KG1 (cell line): Measurements from ENCODE around the gene MLXIP.
"Not testable (repeated sequence)": the region's sequence is repeated elsewhere in the genome, so short reads cannot be mapped to it uniquely, and the experiment has no call there.

Source experiments
- DNase-seq: peaks from one replicate; lab custom pipeline; 2025; lab: John Stamatoyannopoulos, UW

Gene MLXIP

DNA sequence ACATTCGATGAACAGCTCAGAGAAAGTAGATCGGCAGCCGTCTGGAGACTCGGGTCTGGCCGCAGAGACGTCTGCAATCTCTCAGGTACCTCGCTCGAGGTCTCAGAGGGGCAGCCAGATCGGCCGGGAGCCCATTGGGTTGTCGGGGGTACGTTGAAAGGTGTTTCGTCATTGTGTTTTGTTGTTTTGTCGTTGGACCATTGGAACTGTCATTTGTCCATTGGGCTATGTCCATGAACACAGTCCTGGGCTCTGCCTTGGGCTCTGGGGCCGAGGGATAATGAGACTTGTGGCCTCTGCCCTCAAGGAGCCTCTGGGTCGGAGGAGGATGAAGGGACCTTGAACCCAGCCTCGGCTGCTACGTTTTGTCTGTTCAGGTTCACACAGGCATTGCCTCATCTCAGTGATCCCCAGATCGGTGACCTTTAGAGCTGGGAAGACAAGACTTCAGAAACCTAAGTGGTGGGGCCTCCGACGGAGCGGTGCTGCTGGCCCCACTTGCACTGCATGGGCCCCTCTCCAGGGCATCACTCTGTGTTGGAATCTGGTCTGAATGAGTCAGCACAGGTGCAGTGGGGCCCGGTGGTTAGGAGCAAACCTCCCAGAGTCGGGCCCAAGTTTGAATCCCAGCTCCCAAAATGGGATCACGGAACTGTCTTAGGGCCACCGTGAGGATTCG, 23.6 kb upstream of the MLXIP start:
- DNase-seq: no peak

DNA sequence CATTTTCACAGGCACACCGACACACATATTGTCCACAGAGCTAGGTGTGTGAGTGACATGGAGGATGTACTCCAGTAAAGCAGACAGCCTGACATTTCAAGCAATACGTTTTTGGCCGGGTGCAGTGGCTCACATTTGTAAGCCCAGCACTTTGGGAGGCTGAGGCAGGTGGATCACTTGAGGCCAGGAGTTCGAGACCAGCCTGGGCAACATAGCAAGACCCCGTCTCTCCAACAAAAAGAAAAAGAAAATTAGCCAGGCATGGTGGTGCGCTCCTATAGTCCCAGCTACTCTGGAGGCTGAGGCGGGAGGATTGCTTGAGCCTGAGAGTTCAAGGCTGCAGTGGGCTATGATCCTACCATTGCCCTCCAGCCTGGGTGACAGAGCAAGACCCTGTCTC, 22.1 kb upstream of the MLXIP start:
- not testable (repeated sequence) for DNase-seq

DNA sequence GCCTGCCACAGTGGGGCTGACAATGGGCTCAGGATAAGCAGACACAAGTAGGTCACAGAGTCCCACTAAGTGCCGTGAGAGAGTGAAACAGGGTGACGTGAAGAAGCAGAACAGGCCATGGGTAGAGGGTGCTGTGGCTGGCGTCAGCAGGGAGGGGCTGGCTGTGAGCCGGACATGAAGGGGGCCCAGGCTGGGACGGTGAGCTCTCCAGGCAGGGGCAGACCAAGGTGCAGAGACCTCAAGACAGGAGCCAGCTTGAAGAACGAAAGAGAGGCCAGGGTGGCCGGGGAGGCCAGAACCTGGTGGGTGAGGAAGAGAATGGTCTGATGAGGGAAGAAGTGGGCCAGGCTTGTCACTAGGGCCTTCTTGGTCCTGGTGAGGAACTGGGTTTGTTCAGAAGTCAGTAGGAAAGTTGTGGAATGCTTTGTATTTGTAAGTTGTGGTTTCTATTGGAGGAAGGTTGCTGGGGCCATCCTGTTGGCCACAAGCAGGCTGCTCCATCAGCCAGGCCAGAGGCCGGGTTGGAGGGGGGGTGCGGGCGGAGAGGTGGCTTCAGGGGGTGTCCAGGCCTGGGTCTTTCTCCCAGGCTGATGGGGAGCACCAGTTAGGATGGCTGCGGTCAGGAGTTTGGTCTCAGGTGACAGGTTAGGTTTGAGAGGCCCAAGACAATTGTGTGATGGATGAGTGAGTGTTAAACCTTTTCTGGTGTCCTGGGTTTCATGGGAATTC, 21.4 kb upstream of the MLXIP start:
- no peak for DNase-seq

DNA sequence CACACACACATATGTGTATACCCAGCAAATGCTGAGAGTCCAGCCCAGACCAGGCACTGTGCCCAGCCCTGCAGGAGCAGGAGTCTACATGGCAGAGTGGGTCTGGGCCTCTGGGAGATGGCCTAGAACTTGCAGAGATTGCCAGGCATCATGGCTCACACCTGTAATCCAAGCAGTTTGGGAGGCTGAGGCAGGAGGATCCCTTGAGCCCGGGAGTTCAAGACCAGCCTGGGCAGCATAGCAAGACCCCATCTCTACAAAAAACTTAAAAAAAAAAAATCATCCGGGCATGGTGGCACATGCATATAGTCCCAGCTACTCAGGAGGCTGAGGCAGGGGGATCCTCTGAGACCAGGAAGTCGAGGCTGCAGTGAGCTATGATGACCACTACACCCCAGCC, 20.8 kb upstream of the MLXIP start:
- no peak for DNase-seq

DNA sequence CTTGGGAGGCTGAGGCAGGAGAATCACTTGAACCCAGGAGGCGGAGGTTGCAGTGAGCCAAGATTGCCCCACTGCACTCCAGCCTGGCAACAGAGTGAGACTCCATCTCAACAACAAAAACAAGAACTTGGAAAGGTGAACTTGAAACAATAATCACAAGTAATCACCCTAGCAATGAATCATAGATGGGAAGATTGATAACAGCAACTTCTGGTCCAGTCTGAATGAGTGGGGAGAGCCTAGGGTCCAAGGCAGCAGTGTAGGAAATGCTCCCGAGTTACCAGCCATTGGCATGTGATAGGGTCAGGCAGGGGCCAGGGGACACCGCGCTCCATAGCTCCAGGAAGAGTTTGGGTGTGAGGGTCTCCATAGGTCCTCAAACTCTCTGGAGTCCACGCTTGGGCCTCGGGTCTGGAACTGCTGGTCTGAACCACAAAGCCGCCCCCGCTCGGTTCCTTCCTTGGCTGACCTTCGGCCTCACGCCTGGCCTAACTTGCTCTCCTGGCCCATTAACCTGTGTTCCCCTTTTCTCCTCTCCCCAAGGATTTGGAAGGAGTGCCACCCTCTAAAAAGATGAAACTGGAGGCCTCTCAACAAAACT, 19.9 kb upstream of the MLXIP start:
- DNase-seq: no peak

DNA sequence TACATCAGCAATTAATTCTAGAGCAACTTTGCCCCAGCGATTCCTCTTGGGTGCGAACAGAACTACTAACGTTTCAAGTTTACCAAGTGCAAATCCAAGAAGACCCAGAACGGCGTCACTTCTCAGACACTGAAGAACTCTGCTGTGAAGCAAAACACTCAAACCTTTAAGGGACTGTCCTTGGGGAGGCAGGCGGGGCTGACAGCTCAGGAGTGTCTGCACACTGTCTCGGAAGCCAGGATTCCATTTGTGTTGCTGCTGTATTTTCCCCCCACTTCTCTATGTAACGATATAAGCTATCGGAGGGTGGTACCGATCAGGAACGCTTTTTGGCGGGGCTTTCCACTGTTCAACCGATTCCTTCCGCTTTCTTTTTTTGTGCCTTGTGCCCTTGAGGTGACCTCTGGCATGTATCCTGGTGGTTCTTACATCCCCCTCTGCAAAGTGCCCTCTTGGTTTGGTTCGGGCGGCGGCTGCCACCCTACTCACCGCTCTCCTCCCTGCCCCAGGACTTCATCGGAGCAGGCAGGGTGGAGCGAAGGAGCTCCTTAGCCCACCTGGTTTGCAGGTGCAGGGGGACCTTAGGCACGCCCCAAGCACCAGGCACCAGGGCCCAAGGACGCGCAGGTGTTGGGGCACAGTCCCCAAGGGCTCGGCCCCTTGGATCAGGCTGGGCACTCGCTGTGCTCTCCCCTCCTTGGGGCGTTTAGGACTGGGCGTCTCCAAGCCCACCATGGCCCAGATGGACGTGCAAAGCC, 19.2 kb upstream of the MLXIP start:
- DNase-seq: no peak

DNA sequence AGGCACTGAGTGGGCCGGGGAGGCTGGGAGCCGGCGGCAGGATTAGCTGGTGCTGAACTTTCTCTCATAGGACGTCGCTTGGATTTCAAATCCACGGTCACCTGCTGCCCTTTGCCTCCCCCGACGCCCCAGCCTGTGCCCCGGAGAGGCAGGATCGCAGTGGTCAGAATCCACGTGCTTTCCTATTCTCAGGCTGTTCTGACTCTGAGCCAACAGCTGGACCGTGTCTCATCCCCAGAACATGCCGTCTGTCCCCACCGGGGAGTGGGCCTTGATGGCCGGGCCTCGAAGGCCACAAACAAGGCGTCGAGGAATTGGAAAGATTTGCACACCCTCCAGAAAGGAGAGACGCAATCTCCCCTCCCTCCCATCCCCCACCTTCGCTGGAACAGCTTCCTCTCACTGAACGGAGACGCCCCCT, 18.5 kb upstream of the MLXIP start:
- DNase-seq: no peak

DNA sequence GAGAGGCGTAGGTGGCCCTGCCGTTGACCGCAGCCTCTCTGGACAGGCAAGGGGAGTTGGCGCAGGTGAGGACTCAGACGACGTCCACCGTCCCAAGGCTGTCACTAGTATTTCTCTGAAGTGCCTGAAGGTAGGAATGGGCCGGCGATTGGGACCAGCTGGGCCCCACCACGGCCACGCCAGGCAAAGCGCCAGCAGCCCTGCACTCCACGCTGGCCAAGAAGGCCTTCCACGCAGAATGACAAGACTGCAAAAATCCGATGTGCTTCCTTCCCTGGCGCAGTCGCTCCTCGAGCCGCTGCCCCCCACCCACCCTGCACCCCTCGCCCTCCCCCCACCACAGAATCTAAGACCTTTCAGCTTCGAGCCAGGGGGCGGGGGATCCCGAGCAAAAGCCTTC, 17.3 kb upstream of the MLXIP start:
- DNase-seq: no peak

DNA sequence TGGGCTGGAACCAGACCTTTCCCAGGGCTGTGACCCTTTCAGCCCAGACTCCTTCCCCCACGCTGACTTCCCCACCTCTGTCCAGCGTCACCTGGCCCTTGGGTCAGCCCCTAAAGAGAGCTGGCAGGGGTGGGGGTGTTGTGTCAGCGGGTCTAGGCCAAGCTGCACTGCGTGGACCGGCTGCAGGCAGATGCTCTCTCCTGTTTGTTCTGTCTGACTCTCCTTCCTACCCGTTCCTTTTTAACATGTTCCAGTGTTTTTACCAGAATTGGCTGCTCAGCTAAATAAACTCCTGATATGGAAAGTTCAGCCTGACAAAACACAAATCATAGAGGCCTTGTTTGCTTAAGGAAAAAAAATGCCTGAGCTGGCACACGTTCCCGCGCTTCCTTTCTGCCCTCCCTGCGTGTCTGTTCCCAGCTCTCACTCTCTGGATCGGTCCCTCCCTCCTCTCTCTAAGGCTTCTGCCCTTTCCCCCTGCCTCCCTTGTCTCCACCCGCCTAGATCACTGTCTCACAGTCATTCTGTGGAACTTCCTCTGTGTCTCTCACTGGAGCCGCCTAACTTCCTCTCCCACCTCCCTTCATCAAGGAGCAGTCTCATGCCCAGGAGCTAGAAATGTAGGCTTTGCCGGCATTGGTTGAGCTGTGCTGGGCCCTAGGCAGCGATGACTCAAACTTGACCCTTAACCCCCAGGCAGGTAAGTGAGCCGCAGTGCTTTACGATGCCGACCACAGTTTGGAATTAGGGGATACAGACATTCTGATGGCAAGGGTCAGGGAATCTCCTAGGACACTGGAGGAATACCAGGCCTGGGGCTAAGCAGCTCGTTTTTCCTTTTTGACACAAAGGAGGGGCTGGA, 15.5 kb upstream of the MLXIP start:
- no peak for DNase-seq

DNA sequence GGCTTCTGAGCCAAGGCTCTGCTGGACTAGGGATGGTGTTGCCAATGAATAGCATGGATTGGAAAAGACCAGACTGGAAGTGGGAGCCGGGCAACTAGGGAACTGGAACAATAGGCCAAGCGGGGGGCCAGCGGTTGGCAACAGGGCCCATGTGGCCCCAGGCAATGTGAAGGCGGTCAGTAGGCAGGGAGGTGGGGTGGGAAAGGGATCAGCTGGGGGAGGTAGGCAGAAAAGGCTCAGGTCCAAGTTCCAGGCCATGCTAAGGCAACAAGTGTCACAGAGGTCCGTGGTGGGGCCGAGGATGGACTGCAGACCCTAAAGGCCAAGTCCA, 14.9 kb upstream of the MLXIP start:
- DNase-seq: no peak

DNA sequence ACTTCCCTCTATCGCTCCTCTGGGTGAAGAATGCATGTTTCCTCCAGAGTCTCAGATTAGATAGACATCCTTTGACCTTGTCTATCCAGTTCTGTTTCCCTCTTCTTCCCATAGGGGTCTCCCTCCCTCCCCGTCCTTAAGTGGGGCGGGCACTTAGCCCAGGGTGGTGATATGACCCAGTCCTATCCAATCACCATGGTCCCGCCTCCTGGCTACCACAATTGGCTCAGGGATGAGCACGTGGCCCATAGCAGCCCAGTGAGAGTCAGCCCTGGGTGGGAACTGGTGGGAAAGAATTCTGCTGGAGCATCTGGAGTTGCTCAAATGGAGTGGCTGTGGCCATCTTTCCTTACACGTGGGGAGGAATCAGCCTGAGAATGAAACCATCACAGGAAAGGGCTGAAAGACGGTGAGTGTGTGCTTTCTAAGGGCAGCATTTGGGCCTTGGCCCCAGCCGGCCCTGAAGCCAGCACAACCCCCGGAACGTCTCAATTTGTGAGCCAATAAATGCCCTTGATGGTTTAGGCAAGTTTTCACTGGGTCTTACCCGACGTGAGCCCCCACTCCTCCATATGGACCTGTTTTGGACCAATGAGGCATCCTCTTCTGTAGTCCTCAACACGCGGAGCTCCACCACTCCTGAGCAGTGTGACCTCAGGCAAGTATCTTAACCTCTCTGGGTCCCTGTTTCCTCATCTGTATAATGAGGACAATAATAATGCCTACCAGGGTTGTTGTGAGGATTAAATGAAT, 14.4 kb upstream of the MLXIP start:
- DNase-seq: no peak

DNA sequence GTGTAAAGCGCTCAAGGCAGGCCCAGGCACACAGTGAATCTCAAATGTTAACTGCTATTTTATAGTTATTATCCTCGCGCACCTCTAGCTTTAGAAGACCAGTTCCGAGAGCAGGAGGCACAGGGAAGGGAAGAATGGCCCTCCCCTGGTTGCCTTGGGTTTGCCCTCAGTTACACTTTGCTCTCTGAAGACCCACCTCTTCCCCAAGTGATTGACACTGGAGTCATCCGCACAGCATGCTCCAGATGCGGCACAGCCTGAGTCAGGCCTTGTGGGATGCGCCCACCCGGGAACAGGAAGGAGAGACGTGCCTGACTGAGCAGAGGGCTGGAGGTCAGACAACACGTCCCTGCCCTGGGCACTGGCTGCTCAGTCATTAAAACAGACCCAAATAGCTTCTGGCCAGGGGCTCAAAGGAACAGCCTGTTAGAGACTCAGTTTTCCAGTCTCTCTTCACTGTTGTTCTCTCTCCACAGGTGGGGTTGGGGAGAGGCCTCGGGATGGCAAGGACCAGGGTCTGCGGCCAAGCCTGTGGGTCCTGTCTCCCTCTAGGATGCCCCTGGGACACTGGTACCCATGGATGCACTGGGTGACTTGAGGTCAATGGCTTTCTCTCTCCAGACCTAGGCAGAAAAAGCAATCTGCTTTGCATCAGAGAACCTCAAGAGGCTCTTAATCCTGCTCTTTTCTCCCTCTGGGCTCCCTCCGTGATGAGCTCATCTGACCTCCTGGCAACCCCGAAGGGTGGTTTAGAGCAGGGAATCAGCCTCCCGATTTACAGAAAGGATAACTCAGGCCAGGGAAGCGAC, 13.6 kb upstream of the MLXIP start:
- DNase-seq: no peak

DNA sequence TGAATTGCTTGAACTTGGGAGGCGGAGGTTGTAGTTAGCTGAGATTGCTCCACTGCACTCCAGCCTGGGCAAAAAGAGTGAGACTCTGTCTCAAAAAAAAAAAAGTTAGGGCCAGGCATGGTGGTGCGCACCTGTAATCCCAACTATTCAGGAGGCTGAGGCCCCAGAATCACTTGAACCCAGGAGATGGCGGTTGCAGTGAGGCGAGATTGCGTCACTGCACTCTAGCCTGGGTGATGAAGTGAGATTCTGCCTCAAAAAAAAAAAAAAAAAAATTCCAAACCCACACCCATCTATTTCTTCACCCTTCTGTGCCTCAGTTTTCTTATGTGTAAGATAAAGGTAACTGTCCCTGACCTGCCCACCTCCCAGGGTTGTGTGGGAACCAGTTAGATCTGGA, 11.0 kb upstream of the MLXIP start:
- DNase-seq: no peak

DNA sequence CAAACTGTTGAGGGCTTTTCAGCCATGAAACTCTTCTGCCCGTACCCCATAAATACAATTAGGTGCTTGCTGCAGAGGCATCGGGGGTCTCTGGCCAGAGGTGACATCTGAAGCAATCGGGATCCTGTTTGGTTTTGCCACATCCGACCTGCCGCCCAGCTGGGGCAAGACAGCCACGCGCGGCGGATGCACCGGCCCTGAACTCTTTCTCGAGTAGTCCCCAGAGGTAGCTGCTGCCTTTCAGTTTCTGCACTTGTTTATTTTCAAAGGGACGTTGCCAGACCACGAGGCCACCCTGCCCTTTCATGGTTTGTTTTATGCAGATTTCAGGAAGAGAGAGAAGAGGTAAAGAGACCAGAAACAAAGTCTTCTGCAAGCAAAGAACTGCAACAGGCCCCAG, 10.6 kb upstream of the MLXIP start:
- no peak for DNase-seq

DNA sequence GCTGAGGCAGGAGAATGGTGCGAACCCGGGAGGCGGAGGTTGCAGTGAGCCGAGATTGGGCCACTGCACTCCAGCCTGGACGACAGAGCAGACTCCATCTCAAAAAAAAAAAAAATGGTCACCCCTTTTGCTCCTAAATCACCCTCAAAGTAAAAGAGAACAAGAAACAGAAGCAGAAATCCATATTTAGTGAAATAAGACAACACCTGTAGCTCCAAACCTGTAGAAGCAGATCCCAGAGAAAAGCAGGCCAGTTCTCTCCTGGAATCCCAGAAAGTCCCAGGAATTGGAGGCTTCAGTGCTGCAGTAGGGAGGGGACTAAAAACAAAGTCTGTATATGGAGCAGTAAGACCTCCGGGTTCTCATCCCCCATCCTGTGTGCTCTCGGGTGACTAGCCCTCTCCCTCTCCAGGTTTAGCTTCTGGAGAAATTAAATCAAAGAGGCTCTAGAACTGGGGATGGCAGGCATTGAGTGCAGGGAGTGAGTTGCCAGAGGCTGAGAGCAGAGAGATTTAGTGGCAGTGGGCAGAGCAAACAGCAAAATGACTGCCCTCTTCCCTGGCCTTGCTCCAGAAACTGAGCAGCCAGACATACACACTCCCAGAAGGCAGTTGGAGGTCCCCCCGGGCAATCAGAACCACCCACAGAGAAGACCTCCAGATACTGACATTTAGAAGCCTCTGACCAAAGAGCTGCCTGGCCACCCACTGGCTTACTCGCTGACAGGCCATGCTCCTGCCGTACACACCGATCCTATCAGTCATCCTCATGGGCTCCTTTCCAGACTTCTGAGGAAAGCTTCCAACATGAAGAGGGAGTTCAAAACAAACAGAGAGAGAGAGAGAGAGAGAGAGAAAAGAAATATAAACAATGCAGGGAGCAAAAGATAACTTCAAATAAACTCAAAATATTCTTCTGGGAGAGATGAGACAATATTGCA, 6.3 kb upstream of the MLXIP start:
- no peak for DNase-seq

DNA sequence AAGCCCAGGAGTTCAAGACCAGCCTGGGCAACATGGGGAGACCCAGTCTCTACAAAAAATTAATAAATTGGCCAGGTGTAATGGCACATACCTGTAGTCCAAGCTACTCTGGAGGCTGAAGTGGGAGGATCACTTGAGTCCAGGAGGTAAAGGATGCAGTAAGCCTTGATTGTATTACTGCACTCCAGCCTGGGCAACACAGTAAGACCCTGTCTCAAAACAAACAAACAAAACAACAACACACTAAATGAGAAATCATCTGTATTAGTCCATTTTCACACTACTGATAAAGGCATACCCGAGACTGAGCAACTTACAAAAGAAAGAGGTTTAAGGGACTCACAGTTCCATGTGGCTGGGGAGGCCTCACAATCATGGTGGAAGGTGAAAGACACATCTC, 4.7 kb upstream of the MLXIP start:
- no peak for DNase-seq

DNA sequence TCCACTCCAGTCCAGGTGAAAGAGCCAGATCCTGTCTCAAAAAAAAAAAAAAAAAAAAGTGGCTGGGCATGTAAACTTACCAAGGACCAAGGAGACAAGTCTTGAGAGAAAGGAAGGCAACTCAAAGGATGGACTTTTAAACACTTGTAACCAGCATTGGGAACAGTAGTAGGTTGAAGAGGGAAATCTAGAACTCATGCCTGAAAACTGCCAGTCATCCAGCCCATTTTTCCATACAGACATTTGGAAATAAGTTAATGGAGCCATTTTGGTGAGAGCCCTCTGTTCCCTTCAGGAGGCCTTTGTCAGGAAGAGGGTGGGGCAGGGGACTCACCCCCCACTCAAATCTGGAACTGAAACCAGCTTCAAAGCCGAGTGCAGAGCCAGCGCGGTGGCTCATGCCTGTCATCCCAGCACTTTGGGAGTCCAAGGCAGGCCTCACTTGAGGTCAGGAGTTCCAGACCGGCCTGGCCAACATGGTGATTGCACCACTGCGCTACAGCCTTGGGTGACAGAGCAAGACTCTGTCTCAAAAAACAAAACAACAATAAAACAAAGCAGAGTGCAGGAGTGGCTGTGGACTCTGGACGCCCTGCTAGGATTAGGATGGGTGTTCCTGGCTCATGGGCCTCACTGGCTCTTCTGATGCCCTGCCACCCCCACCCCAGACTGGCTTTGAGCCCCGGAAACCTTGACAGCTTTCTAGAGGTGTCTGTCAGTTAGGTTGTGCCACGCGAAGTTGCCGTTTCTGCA, 1.6 kb upstream of the MLXIP start:
- no peak for DNase-seq

DNA sequence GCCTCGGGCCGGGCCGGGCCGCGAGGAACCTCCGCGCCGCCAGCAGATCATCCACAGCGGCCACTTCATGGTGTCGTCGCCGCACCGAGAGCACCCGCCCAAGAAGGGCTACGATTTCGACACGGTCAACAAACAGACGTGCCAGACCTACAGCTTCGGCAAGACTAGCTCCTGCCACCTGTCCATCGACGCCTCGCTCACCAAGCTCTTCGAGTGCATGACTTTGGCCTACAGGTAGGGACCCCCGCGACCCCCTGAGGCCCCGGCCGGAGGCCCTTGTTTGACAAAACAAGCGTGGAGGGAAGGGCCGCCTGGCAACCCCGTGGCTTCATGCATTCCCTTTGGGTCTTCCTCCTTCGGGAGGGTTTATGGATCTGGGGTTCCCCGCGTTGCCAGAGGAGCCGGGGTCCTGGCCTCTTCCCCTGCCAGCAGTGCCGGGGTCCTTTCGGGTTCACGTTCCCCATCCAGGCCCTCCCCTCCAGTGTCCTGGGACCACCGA, 526 bp downstream of the MLXIP start:
- DNase-seq: no peak
